HG02852 (cell line): ENCODE data around the gene PRKAG2.

Source experiments
- ATAC-seq: cut with Tn5 transposase; IDR thresholded peaks from one replicate; pipeline ENCODE4 v1.9.1; 2021; ENCODE audit warnings: mild to moderate bottlenecking, moderate library complexity; ENCODE audit not compliant: unreplicated experiment

The PRKAG2 gene

GRCh38 chr7:151684408-151685175 lies 192.3 kb downstream of the PRKAG2 start:
- ATAC-seq = no peak

GRCh38 chr7:151683615-151684407 lies 193.1 kb downstream of the PRKAG2 start:
- ATAC-seq = no peak

- ATAC-seq = no peak
Measured at GRCh38 chr7:151682831-151683614, 193.9 kb downstream of the PRKAG2 start.

GRCh38 chr7:151681726-151682125 lies 195.2 kb downstream of the PRKAG2 start:
- no peak for ATAC-seq

- no peak for ATAC-seq
Measured at GRCh38 chr7:151680810-151681209, 196.1 kb downstream of the PRKAG2 start.

GRCh38 chr7:151679881-151680612 lies 196.9 kb downstream of the PRKAG2 start:
- ATAC-seq = no peak

GRCh38 chr7:151679071-151679708 lies 197.7 kb downstream of the PRKAG2 start:
- ATAC-seq = no peak

- no peak for ATAC-seq
Measured at GRCh38 chr7:151678227-151678604, 198.7 kb downstream of the PRKAG2 start.

GRCh38 chr7:151677581-151678226 lies 199.2 kb downstream of the PRKAG2 start:
- no peak for ATAC-seq

- no peak for ATAC-seq
Measured at GRCh38 chr7:151676759-151677158, 200.2 kb downstream of the PRKAG2 start.

- no peak for ATAC-seq
Measured at GRCh38 chr7:151675196-151675920, 201.6 kb downstream of the PRKAG2 start.

GRCh38 chr7:151674161-151674920 lies 202.6 kb downstream of the PRKAG2 start:
- ATAC-seq = no peak

- ATAC-seq = no peak
Measured at GRCh38 chr7:151673216-151673615, 203.7 kb downstream of the PRKAG2 start.

- no peak for ATAC-seq
Measured at GRCh38 chr7:151672716-151673115, 204.2 kb downstream of the PRKAG2 start.

- ATAC-seq = no peak
Measured at GRCh38 chr7:151671514-151671913, 205.4 kb downstream of the PRKAG2 start.

- no peak for ATAC-seq
Measured at GRCh38 chr7:151669762-151670161, 207.2 kb downstream of the PRKAG2 start.

GRCh38 chr7:151666886-151667285 lies 210.0 kb downstream of the PRKAG2 start:
- ATAC-seq = no peak

- no peak for ATAC-seq
Measured at GRCh38 chr7:151665368-151665767, 211.5 kb downstream of the PRKAG2 start.
